Activated gamma-delta T cell (primary cell): ENCODE data around the gene C10orf105.

Experiments
- DNase-seq: peaks from one replicate; lab custom pipeline; 2025; lab: John Stamatoyannopoulos, UW

C10orf105 gene

DNA sequence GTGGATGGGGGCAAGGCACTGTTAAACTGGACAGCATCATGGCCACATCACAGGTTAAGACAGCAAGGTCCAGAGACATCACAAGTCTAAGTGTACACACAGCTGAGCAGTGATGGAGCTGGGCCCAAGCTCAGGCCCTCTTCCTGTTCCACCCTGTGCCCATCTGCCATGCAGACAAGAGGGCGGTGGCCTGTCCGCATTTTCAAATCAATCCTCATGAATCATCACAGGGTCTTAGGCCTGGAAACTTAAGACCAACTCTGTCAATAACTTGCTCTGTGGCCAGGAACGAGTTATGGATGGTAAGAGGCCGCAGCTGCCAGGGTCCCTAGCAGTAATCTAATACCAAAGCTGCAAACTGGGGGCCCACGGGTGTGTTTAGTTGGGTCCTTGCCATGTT lies 3.2 kb downstream of the C10orf105 start:
- DNase-seq, result no peak

- DNase-seq, result no peak
These were observed 3.7 kb downstream of the C10orf105 start for GRCh38 chr10:71715860-71716259.

GRCh38 chr10:71715026-71715425 lies 4.6 kb downstream of the C10orf105 start:
- DNase-seq, result no peak

DNA sequence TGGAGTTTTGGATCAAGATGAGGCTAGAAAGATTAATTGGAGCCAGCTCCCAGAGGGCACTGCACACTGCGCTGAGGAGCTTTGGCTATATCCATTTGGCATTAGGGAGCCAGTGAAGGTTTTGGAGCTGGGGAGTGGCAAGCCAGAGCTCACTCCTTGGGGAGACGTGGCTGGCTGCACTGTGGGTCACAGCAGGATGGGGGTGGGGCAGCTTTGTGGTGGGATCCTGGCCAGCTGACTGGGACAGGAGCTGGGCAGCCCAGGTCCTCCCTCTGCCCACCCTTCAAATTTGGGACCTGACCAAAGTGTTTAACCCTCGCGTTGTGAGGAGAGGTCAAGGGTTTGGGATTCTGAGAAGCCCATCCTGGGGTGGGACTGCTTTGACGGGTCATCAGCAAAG lies 5.0 kb downstream of the C10orf105 start:
- no peak for DNase-seq

GRCh38 chr10:71714031-71714410 lies 5.6 kb downstream of the C10orf105 start:
- no peak for DNase-seq

GRCh38 chr10:71713135-71714030 lies 6.2 kb downstream of the C10orf105 start:
- DNase-seq, result no peak

DNA sequence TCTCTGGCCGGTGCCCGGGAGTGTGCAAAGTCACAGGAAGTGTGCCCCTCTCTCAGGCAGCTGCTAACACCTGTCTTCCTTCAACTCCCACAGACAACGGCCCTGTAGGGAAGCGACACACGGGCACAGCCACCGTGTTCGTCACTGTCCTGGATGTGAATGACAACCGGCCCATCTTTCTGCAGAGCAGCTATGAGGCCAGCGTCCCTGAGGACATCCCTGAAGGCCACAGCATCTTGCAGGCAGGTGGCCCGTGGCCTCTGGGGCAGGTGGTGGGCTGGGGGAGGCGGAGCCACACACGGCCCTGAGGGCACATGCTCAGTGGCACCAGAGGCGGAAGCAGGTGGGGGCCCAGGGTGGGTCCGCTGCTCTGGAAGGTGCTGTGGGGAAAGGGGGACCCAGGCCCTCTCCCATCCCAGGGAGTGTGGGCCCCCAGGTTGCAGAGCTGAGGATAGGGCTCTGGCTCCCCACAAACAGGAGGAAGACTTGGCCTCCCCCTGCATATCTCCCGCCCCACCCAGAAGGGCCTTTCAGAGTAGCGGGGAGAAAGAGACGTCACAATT lies 6.9 kb downstream of the C10orf105 start:
- DNase-seq, result no peak

- DNase-seq, result no peak
These were observed 7.4 kb downstream of the C10orf105 start for GRCh38 chr10:71712170-71712569.

GRCh38 chr10:71711052-71711623 lies 8.4 kb downstream of the C10orf105 start:
- no peak for DNase-seq

GRCh38 chr10:71710519-71710918 lies 9.1 kb downstream of the C10orf105 start:
- DNase-seq, result no peak

GRCh38 chr10:71708897-71709882 lies 10.4 kb downstream of the C10orf105 start:
- DNase-seq, result no peak

GRCh38 chr10:71708301-71708703 lies 11.3 kb downstream of the C10orf105 start:
- DNase-seq, result peak; percentile 19

DNA sequence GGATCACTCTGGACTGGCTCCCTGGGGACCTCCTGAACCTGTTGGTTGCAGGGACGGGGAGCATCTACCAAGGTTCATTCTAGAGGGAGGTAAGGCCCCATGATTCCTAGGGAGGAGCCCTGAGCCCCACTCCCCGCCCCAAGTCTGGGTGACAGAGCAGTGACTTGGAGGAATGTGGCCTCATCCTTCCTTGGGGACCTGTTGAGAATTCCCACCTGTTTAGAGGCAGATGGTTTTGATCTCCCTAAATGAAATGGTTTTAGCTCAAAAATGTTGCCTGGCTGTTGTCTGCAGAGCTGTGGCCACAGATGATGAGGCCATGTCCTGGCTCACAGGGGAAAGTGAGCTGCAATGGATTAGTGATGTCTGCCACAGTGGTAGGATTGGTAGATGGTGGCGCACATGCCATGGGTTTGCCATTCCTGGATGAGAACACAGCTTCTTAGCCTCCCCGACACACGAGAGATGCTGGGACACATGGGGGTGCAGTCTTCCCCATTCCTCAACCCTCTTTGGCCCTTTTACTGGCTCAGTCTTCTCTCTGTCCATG lies 12.3 kb downstream of the C10orf105 start:
- no peak for DNase-seq

DNA sequence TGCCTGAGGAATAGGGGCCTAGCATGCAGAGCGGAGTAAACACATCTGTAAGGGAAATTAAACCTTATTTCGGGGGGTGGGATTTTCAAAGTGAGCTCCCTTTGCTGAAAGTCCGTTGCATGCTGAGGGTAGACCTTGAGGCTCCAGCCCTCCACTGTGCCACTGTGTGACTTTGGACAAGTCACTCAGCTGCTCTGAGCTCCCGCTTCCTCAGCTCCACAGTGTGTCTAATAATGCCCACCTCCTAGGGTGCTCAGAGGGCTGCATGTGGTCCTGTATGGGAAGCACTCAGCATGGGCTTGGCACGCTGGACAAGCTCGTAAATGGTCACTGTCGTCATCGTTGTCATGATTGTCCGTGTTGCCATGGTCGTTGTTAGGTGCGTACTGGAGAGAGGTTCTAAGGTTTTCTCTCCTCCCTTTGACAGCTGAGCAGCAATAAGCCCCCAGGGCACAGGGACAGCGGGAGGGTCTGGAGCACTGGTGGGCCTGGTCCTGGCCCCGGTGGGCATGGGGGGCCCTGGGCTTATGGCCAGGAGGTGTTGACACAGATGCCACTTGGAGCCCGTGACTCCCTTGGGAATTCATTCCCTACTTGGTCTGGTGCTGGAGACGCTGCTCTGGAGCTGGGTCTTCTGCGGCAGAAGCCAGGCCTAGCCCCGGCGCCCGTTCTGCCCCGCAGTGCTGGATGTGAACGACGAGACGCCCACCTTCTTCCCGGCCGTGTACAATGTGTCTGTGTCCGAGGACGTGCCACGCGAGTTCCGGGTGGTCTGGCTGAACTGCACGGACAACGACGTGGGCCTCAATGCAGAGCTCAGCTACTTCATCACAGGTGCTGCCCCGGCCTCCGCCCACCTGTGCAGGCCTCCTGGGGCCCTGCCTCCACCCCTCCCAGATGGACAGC lies 13.1 kb downstream of the C10orf105 start:
- no peak for DNase-seq

GRCh38 chr10:71705582-71705981 lies 14.0 kb downstream of the C10orf105 start:
- DNase-seq, result no peak

DNA sequence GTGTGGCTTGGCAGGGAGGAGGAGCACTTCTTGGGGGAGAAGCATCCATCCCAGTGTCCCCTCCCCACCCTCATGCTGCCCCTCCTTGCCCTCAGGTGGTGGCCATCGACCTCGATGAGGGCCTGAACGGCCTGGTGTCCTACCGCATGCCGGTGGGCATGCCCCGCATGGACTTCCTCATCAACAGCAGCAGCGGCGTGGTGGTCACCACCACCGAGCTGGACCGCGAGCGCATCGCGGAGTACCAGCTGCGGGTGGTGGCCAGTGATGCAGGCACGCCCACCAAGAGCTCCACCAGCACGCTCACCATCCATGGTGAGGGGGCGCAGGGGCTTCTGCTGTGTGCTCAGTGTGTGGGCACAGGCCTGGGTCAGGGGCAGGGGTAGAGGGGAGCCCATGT lies 14.8 kb downstream of the C10orf105 start:
- no peak for DNase-seq

- no peak for DNase-seq
These were observed 16.0 kb downstream of the C10orf105 start for GRCh38 chr10:71703577-71703976.

DNA sequence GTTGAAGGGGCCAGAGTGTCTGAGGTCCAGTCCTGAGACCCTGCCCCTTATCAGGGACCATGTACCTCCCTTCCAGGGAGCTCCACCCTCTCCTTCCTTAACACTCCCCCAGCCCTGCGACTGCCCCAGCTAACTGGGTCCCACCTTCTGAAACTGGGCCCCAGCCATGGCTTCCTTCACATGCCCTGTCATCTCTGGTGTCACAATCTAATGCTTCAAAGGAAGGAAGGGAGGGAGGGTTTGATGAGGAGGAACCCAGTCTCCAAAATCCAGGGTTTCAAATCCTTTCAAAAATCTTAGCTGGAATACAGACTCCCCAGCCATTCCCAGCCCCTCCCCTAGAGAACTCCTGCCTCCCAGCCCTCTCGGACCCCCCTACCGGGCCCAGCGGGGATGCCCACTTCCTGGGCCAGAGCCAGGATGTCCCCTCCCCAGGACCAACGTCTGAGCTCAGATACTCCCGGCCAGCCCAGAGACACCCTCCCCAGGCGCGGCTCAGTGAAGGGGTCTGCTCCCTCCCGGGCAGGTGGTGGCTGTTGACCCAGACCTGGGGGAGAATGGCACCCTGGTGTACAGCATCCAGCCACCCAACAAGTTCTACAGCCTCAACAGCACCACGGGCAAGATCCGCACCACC lies 18.0 kb downstream of the C10orf105 start:
- DNase-seq, result no peak

DNA sequence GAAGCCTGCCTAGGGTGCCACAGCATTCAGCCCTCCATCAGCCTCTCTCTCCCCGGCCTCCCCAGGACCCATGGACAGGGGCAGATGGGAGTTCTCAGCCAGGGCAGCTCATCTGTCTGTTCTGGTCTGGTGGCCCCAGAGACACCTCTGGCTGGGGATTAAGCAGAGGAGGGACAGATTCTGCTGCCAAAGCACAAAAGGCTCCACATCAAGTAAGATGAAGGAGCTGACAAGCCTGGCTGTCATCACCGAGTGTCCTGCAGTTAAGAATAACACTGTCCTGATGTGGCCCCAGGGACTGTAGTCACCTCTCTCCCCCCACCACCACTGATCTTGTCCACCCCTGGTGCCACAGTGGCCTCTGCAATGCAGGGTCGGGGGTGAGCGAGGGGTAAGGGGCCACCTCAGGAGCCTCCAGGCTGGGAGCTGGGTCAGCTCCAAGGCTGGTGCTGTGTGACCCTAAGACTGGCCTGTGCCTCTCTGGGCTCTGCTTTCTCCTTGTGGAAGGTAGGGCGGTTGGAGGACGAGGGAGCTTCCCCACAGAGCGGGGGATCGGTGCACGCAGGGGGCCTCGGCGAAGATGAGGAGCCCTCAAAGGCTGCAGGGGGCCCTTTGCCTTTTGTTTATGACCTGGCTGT lies 18.7 kb downstream of the C10orf105 start:
- no peak for DNase-seq

GRCh38 chr10:71698737-71699136 lies 20.8 kb downstream of the C10orf105 start:
- DNase-seq, result no peak
